Mucosa of descending colon (tissue), 3 donors: ENCODE results near the gene CROT. TPM values are rescaled to one million over a fixed set of nuclear protein-coding genes. Genes with fewer than 3 reads are reported as not detected.

ENCODE experiments used
- ATAC-seq: fragments of 200-7000 bp; cut with Tn5 transposase; one replicate; pipeline ENCODE4 v1.9.1; 2020; ENCODE audit warnings: mild to moderate bottlenecking, moderate library complexity
- DNase-seq, 3 donors: peaks; one replicate each; pipeline ENCODE4 v3.0.0-alpha.2; 2020
- H3K36me3 ChIP-seq: fragments of 200-600 bp; one replicate; pipeline ENCODE4 v1.8.0; 2021; ENCODE audit warnings: low read depth, mild to moderate bottlenecking
- H3K4me1 ChIP-seq: fragments of 200-600 bp; one replicate; pipeline ENCODE4 v1.8.0; 2021; ENCODE audit warnings: low read depth, mild to moderate bottlenecking
- H3K4me3 ChIP-seq: fragments of 200-600 bp; one replicate; pipeline ENCODE4 v1.8.0; 2021; ENCODE audit warnings: mild to moderate bottlenecking
- H3K9me3 ChIP-seq: fragments of 200-600 bp; one replicate; pipeline ENCODE4 v1.8.0; 2021; ENCODE audit warnings: mild to moderate bottlenecking
- intact Hi-C, 2 donors: fragments of 100-400 bp; cut with DNase I in 1 of 2; cut with micrococcal nuclease in 1 of 2; formaldehyde crosslinking; loops; one replicate each; pipeline versions ENCODE4 v1.11.0 to v1.11.1; 2022; cut with DNase I, micrococcal nuclease
- total RNA-seq, 3 donors: library from RNA; stranded (reverse); fragmentation: NEBNext Ultra II Directional in 2 of 3; extraction: Animal tissue kit (Norgen Biotek cat#: 25700) in 2 of 3; gene quantifications; one replicate each; pipeline versions ENCODE4 v1.2.1 to v1.2.4, GENCODE V29; 2021 to 2023
- TF ChIP-seq, protein P1 (sequence below): fragments of 200-600 bp; IDR thresholded peaks from one replicate; pipeline ENCODE4 v1.8.0; 2022; ENCODE audit warnings: antibody characterized with exemption, mild to moderate bottlenecking
- donor health status: DM: no; HTN: no; CAD: no; lungs with moderate emphysema.
- donor health status: DM: no; HTN: no; CAD: no.
- donor health status: DM: no; HTN: yes; CAD: no.

Gene CROT
- total RNA-seq, 3 donors from 2014 or later: 16.9 to 28.8 (median 23.6) TPM

DNA sequence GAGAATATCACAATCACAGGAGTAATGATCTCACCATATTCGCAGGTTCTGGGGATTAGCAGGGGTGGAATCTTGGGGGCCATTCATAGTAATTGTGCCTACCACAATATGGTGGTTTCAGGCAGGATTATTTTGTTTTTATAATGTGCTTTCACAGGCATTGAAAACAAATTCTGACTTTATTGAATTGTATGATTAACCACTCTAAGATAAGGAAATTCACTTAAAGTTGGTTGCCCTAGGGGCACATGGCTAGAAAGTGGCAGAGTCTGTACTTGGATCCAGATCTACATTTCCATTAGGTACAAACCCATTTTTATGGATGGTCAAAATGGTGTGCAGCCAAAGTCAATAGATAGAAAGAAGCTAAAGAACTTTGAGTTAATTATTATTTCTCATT is 1.7 kb downstream of the CROT start:
- H3K4me3 ChIP-seq: no peak overlapping the region
- no peak for ATAC-seq
- intact Hi-C loops: no loop called here

DNA sequence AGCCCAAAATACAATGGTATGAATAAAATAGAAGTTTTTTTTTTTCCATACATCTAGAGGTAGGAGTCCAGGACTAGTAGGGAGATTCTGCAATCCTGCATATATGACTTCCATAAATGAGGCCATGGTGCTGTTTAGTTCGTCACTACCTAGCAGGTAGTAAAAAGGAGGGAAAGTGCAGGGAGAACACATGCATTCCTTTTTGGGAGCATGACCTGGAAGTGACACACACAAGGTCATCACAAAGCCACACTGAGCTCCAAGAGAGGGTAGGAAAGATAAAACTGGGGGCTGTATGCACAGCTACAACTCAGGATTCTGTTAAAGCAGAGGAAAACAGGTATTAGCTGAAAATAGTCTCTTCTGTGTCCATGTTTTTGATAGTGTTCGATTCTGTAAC is 2.2 kb downstream of the CROT start:
- H3K36me3 ChIP-seq: no peaks in the 10 kb centered on the region
- intact Hi-C loops: no loop called here
- ATAC-seq: no peak
- TF ChIP-seq, protein P1, sequence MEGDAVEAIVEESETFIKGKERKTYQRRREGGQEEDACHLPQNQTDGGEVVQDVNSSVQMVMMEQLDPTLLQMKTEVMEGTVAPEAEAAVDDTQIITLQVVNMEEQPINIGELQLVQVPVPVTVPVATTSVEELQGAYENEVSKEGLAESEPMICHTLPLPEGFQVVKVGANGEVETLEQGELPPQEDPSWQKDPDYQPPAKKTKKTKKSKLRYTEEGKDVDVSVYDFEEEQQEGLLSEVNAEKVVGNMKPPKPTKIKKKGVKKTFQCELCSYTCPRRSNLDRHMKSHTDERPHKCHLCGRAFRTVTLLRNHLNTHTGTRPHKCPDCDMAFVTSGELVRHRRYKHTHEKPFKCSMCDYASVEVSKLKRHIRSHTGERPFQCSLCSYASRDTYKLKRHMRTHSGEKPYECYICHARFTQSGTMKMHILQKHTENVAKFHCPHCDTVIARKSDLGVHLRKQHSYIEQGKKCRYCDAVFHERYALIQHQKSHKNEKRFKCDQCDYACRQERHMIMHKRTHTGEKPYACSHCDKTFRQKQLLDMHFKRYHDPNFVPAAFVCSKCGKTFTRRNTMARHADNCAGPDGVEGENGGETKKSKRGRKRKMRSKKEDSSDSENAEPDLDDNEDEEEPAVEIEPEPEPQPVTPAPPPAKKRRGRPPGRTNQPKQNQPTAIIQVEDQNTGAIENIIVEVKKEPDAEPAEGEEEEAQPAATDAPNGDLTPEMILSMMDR: no peak
- peaks cover 8% of the 10 kb centered on the region for H3K4me1 ChIP-seq
- no peak overlapping the region for H3K4me3 ChIP-seq
- H3K9me3 ChIP-seq: no peaks in the 10 kb centered on the region
- DNase-seq: no peak

More for the DNA sequence above, 1.7 kb downstream of the CROT start:
- H3K9me3 ChIP-seq: no peaks in the 10 kb centered on the region
- TF ChIP-seq, protein P1: no peak
- no peaks in the 10 kb centered on the region for H3K36me3 ChIP-seq
- no peak for DNase-seq
- peaks cover 8% of the 10 kb centered on the region for H3K4me1 ChIP-seq

DNA sequence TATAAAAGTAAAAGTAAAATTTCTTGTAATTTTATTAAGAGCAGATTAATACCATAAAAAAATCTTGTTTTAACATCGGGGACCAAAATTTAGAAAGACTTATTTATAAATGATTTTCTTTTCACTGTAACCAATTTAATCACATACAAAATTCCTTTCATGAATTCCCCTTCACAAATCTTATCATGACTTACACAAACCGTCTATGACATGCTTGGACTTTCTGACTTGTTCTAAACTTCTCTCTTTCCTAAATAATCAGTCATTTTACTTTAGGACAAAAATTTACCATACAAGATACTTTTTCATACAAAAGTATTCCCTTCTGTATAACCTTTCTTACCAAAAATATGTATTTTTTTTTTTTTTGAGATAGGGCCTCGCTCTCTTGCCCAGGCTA is 9.3 kb downstream of the CROT start:
- H3K36me3 ChIP-seq: no peaks in the 10 kb centered on the region
- peaks cover 15% of the 10 kb centered on the region for H3K9me3 ChIP-seq
- H3K4me3 ChIP-seq: no peak overlapping the region
- no peaks in the 10 kb centered on the region for H3K4me1 ChIP-seq
- no peak for DNase-seq
- intact Hi-C loops: no loop called here
- TF ChIP-seq, protein P1: no peak
- ATAC-seq: no peak

DNA sequence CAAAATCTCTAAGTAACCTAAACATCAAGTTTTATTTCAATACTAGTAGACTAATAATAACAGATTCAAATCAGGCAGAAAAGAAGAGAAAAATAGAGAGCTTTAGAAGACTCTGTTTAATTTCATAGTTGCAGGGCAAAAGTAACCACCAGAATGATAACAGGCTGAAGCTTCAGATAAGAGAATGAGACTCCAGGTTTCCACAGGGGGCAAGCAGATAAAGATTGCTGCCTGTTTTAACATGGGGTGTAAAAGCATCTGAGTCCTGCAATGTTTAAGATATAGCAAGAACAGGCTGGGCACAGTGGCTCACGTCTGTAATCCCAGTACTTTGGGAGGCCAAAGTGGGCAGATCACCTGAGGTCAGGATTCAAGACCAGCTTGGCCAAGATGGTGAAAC is 11.0 kb downstream of the CROT start:
- ATAC-seq (no peak), DNase-seq (no peak)
- no peak overlapping the region for H3K4me3 ChIP-seq
- H3K9me3 ChIP-seq: peaks cover 15% of the 10 kb centered on the region
- intact Hi-C loops: no loop called here
- no peaks in the 10 kb centered on the region for H3K4me1 ChIP-seq
- TF ChIP-seq, protein P1: no peak
- H3K36me3 ChIP-seq: no peaks in the 10 kb centered on the region

DNA sequence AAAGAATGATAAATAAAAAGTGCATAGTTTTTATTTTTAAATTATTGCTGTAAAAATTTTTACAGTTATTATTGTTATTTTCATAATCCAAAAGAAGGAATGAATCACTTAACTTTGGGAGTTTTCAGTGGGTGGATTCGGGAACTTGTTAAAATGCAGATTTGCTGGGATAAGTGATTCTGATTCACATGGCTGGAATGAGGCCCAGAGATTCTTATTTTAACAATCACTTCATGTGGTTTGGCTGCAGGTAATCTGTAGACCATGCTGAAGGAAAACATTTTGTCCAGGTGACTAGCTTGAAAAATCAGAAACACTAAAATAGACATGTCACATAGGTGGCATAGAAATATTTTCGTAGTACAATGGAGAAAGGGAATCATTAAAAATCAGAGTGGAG is 13.9 kb downstream of the CROT start:
- no peaks in the 10 kb centered on the region for H3K36me3 ChIP-seq
- H3K4me1 ChIP-seq: no peaks in the 10 kb centered on the region
- DNase-seq (no peak), ATAC-seq (no peak)
- intact Hi-C loops: no loop called here
- TF ChIP-seq, protein P1: no peak
- H3K9me3 ChIP-seq: peaks cover 7% of the 10 kb centered on the region
- no peak overlapping the region for H3K4me3 ChIP-seq

DNA sequence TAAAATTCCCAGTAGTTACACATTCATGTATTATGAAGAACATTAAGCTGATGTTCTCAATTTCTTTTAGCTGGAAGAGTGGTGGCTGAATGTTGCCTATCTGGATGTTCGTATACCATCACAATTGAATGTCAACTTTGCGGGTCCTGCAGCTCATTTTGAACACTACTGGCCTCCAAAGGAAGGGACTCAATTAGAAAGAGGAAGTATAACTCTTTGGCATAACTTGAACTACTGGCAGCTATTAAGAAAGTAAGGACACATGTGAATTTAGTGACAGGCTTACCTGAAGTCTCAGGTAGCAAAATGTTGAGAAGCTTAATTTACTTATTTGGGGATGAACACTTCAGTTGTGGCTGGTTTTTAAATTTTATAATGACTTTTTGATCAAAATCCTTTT is 15.9 kb downstream of the CROT start:
- no peaks in the 10 kb centered on the region for H3K36me3 ChIP-seq
- no peak for ATAC-seq
- intact Hi-C loops: no loop called here

More for the DNA sequence above, 15.9 kb downstream of the CROT start:
- no peak for DNase-seq
- Histone ChIP-seq H3K9me3 (no peaks in the 10 kb centered on the region), H3K4me1 (no peaks in the 10 kb centered on the region), H3K4me3 (no peak overlapping the region)
- TF ChIP-seq, protein P1: no peak
